Uterus (tissue), 4 donors: Measurements from ENCODE around the gene LIN54. TPM values are rescaled to one million over a fixed set of nuclear protein-coding genes. Genes with fewer than 3 reads are reported as not detected.
"Not testable (repeated sequence)": the region's sequence is repeated elsewhere in the genome, so short reads cannot be mapped to it uniquely, and the experiment has no call there.

Source experiments
- DNase-seq, 2 donors: peaks; one replicate each; pipeline ENCODE4 v3.0.0-alpha.2; 2019 to 2020
- H3K27ac ChIP-seq, 2 donors: fragments of 200-600 bp; sonication (generic); 1 replicate in 1 of 2; 2 replicates in 1 of 2; pipeline ENCODE4 v1.5.1; 2016 to 2018
- H3K27me3 ChIP-seq, 2 donors: fragments of 200-600 bp; sonication (generic); one replicate each; pipeline ENCODE4 v1.5.1; 2018 to 2019; ENCODE audit warnings: control low read depth in 1 of 2
- H3K36me3 ChIP-seq, 2 donors: fragments of 200-600 bp; sonication (generic); one replicate each; pipeline ENCODE4 v1.5.1; 2019; ENCODE audit warnings: control low read depth in 1 of 2
- H3K4me1 ChIP-seq, 2 donors: fragments of 200-600 bp; sonication (generic); one replicate each; pipeline ENCODE4 v1.5.1; 2018 to 2019; ENCODE audit warnings: control low read depth in 1 of 2
- H3K4me3 ChIP-seq, 2 donors: fragments of 200-600 bp; sonication (generic); 1 replicate in 1 of 2; 2 replicates in 1 of 2; pipeline ENCODE4 v1.5.1; 2018 to 2019; ENCODE audit warnings: mild to moderate bottlenecking in 1 of 2
- H3K9me3 ChIP-seq, 2 donors: fragments of 200-600 bp; sonication (generic); one replicate each; pipeline ENCODE4 v1.5.1; 2019; ENCODE audit warnings: control low read depth in 1 of 2
- POLR2A ChIP-seq, 2 donors: fragments of 450-650 bp; IDR thresholded peaks; one replicate each; pipeline ENCODE4 v1.6.1; 2016; ENCODE audit warnings: antibody characterized with exemption in 2 of 2, mild to moderate bottlenecking in 1 of 2, moderate library complexity in 1 of 2
- intact Hi-C: fragments of 100-400 bp; cut with DNase I; formaldehyde crosslinking; loops from one replicate; pipeline ENCODE4 v1.15.1; 2023; ENCODE audit warnings: low total_unique reads
- total RNA-seq, 4 donors: library from RNA; depleted of rRNA in 3 of 4; stranded (reverse); fragments of >200 nt in 3 of 4; gene quantifications; one replicate each; pipeline versions ENCODE4 v1.1.0 to v1.2.4, GENCODE V29; 2014 to 2023
- TF ChIP-seq, protein P1 (sequence below), 4 experiments: fragments of 200-600 bp in 2 of 4; fragments of 450-650 bp in 2 of 4; sonication (generic) in 2 of 4; IDR thresholded peaks; one replicate each; pipeline ENCODE4 v1.5.1; 2016 to 2019; ENCODE audit warnings: antibody characterized with exemption in 4 of 4, mild to moderate bottlenecking in 2 of 4, moderate library complexity in 1 of 4
- donor health status: DM: yes; HTN: yes; CAD: no.

LIN54 gene
- total RNA-seq, 4 donors from 2014 or later, result 3.3 to 47.6 (median 20.2) TPM

DNA sequence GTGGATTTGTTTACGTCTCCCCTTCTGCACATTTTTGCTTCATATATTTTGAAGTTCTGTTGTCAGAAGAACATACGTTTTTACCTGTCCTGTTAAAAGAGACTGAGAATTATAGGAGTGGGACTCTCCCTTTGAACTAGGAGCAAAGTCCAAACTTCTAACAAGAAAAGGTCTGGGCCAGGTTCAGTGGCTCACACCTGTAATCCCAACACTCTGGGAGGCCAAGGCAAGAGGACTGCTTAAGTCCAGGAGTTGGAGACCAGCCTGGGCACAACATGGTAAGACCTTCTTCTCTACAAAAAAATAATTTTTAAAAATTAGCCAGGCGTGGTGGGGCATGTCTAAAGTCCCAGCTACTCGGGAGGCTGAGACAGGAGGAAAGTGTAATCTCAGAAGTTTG is 15.8 kb downstream of the LIN54 start:
- Histone ChIP-seq H3K4me3 (no peak overlapping the region), H3K4me1 (no peaks in the 10 kb centered on the region), H3K9me3 (no peaks in the 10 kb centered on the region), H3K27ac (no peak overlapping the region), H3K27me3 (no peaks in the 10 kb centered on the region), H3K36me3 (no peaks in the 10 kb centered on the region)
- no peak for TF ChIP-seq POLR2A (IDR thresholded peaks at IDR 0.05)
- TF ChIP-seq, protein P1, sequence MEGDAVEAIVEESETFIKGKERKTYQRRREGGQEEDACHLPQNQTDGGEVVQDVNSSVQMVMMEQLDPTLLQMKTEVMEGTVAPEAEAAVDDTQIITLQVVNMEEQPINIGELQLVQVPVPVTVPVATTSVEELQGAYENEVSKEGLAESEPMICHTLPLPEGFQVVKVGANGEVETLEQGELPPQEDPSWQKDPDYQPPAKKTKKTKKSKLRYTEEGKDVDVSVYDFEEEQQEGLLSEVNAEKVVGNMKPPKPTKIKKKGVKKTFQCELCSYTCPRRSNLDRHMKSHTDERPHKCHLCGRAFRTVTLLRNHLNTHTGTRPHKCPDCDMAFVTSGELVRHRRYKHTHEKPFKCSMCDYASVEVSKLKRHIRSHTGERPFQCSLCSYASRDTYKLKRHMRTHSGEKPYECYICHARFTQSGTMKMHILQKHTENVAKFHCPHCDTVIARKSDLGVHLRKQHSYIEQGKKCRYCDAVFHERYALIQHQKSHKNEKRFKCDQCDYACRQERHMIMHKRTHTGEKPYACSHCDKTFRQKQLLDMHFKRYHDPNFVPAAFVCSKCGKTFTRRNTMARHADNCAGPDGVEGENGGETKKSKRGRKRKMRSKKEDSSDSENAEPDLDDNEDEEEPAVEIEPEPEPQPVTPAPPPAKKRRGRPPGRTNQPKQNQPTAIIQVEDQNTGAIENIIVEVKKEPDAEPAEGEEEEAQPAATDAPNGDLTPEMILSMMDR (IDR thresholded peaks at IDR 0.05), result no peak
- intact Hi-C loops, result no loop called here
- DNase-seq, result no peak

DNA sequence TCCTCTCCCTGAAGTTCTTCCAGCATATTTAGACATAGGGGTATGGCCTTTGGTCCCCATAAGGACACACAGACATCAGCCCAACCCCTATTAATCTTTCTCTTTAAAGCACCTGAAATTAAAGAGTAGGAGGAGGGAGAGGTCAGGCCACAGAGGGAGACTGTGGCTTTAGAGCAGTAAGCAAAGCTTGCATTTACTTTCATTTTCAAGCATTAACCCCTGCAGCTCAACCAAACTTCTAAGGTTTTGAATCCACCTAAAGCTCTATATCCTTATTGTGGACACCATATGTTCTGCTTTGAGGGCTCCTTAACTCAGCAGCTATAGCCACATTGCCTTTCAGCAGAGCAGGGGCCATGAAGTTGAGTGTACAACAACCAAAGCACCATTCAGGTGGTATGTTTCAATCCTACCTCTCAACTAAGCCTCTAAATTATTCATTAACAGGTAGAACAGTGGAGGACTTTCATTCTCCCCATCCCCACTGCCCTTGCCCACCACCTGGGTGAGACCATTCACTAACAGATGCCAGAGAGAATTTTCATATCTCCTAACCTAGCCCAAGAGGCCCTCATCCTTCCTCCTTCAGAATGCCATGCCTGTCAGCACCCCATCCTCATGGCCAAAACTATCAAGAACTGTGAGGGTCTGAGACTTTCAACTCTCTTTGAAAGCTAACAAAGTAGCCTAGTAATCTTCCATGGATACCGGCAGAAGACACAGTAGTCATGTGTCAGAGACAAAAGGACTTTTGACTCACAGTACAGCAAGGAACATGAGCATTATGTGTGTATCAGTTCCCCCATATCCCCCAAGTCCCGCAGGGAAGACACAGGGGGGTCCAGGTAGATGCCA is 20.8 kb downstream of the LIN54 start:
- Histone ChIP-seq H3K27me3 (no peaks in the 10 kb centered on the region), H3K27ac (no peak overlapping the region), H3K9me3 (no peaks in the 10 kb centered on the region), H3K4me3 (no peak overlapping the region), H3K4me1 (no peaks in the 10 kb centered on the region), H3K36me3 (no peaks in the 10 kb centered on the region)
- no peak for DNase-seq
- TF ChIP-seq POLR2A (IDR thresholded peaks at IDR 0.05), result no peak
- TF ChIP-seq, protein P1 (IDR thresholded peaks at IDR 0.05), result no peak
- intact Hi-C loops, result no loop called here

DNA sequence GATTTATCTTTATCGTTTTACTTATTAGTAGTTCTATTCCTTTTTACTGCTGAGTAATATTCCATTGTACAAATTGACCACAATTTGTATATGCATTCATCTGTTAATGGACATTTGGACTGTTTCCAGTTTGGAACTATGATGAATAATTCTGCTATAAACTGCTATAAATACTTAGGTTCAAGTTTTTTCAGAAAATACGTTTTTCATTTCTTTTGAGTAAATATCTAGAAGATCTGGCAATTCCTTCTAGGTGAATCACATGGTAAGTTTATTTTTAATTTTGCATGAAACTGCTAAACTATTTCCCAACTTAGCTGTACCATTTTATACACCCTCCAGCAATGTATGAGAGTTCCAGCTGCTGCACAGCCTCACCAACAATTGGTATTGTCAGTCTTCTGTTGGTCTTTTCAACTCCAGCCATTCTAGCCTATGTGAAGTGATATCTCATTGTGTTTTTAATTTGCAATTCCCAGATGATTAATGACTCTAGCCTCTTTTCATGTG is 22.2 kb downstream of the LIN54 start:
- Histone ChIP-seq H3K4me1 (no peaks in the 10 kb centered on the region), H3K27me3 (no peaks in the 10 kb centered on the region), H3K36me3 (no peaks in the 10 kb centered on the region), H3K9me3 (no peaks in the 10 kb centered on the region), H3K27ac (no peak overlapping the region), H3K4me3 (no peak overlapping the region)
- TF ChIP-seq, protein P1 (IDR thresholded peaks at IDR 0.05), result no peak
- no peak for TF ChIP-seq POLR2A (IDR thresholded peaks at IDR 0.05)
- no peak for DNase-seq
- intact Hi-C loops, result no loop called here

DNA sequence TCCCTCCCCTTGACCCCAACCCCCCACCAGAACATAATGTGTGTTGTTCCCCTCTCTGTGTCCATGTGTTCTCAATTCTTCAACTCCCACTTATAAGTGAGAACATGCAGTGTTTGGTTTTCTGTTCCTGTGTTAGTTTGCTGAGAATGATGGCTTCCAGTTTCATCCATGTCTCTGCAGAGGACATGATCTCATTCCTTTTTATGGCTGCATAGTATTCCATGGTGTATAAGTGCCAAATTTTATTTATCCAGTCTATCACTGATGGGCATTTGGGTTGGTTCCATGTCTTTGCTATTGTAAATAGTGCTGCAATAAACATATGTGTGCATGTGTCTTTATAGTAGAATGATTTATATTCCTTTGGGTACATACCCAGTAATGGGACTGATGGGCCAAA is 23.1 kb downstream of the LIN54 start:
- H3K4me3 ChIP-seq, H3K27ac ChIP-seq: not testable (repeated sequence)

DNA sequence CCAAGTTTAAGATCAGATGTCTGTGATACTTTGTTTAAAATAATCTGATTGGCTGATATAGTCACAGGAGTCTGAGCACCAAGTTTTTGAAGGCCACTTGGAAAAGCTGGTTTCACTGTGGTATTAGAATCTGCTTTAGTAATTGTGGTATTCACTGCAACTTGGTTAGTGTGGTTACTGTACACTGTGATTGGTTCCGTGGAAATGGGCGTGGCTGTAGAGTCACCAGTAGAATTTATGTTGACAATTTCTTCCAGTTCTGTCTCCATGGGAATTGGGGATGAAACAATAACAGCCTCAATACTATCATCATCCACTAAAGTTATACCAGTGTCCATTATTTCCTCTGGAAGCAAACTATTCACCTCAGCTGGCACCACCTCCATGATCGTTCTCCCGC is 26.2 kb downstream of the LIN54 start:
- H3K4me3 ChIP-seq, result no peak overlapping the region
- intact Hi-C loops, result no loop called here
- H3K36me3 ChIP-seq, result no peaks in the 10 kb centered on the region
- H3K27me3 ChIP-seq, result no peaks in the 10 kb centered on the region
- no peaks in the 10 kb centered on the region for H3K9me3 ChIP-seq
- TF ChIP-seq, protein P1 (IDR thresholded peaks at IDR 0.05), result no peak
- TF ChIP-seq POLR2A (IDR thresholded peaks at IDR 0.05), result no peak
- no peak overlapping the region for H3K27ac ChIP-seq
- H3K4me1 ChIP-seq, result no peaks in the 10 kb centered on the region
- no peak for DNase-seq

More for the DNA sequence above, 23.1 kb downstream of the LIN54 start:
- intact Hi-C loops, DNase-seq, H3K27me3 ChIP-seq, H3K4me1 ChIP-seq, H3K36me3 ChIP-seq, H3K9me3 ChIP-seq: not testable (repeated sequence)
